Thoracic aorta (tissue), 2 donors: Measurements from ENCODE around the gene CRYGS. TPM values are rescaled to one million over a fixed set of nuclear protein-coding genes. Genes with fewer than 3 reads are reported as not detected.

ENCODE experiments used
- ATAC-seq: fragments of 150-250 bp; one replicate; pipeline ENCODE4 v1.8.0; 2017; ENCODE audit warnings: low read depth; ENCODE audit not compliant: insufficient number of reproducible peaks, low FRiP score
- DNase-seq: peaks from one replicate; pipeline ENCODE4 v3.0.0-alpha.2; 2020; ENCODE audit warnings: low spot score
- H3K27ac ChIP-seq, 2 donors: fragments of 200-600 bp; sonication (generic); 1 replicate in 1 of 2; 2 replicates in 1 of 2; pipeline ENCODE4 v1.5.1; 2016; ENCODE audit warnings: mild to moderate bottlenecking in 2 of 2, moderate library complexity in 2 of 2
- H3K27me3 ChIP-seq: fragments of 200-600 bp; sonication (generic); replicated peaks from 2 replicates; pipeline ENCODE4 v1.6.0; 2016; ENCODE audit warnings: mild to moderate bottlenecking; ENCODE audit not compliant: insufficient read depth
- H3K36me3 ChIP-seq: fragments of 200-600 bp; sonication (generic); one replicate; pipeline ENCODE4 v1.5.1; 2016
- H3K4me1 ChIP-seq, 2 donors: fragments of 200-600 bp; sonication (generic); 1 replicate in 1 of 2; 2 replicates in 1 of 2; pipeline versions ENCODE4 v1.5.1 to v1.6.0; 2016; ENCODE audit warnings: low read depth in 2 of 2, mild to moderate bottlenecking in 1 of 2; ENCODE audit not compliant: control insufficient read depth in 1 of 2
- H3K4me3 ChIP-seq: fragments of 200-600 bp; sonication (generic); 2 replicates; pipeline ENCODE4 v1.5.1; 2016; ENCODE audit warnings: mild to moderate bottlenecking
- H3K9me3 ChIP-seq: fragments of 200-600 bp; sonication (generic); 2 replicates; pipeline ENCODE4 v1.5.1; 2016
- CTCF ChIP-seq: fragments of 200-600 bp; sonication (generic); IDR thresholded peaks from one replicate; pipeline ENCODE4 v1.5.1; 2019; ENCODE audit warnings: antibody characterized with exemption
- total RNA-seq, 2 donors: library from RNA; depleted of rRNA; stranded (reverse); fragments of >200 nt; gene quantifications; one replicate each; pipeline versions ENCODE4 v1.1.0 to v1.2.3, GENCODE V29; 2016

The CRYGS gene
- total RNA-seq, 2 donors from 2014 or later: 3.7 to 4.4 TPM

GRCh38 chr3:186552408-186553031, 8.3 kb upstream of the CRYGS start:
- H3K4me3 ChIP-seq: no peak overlapping the region
- no peak overlapping the region for H3K27ac ChIP-seq
- H3K36me3 ChIP-seq: peaks cover 32% of the 10 kb centered on the region
- no peak for TF ChIP-seq CTCF
- H3K4me1 ChIP-seq: no peaks in the 10 kb centered on the region
- DNase-seq (no peak), ATAC-seq (no peak)
- H3K27me3 ChIP-seq: no peaks in the 10 kb centered on the region
- no peaks in the 10 kb centered on the region for H3K9me3 ChIP-seq

- no peaks in the 10 kb centered on the region for H3K27me3 ChIP-seq
- no peaks in the 10 kb centered on the region for H3K4me1 ChIP-seq
- ATAC-seq (no peak), DNase-seq (no peak)
- H3K36me3 ChIP-seq: peaks cover 27% of the 10 kb centered on the region
- H3K4me3 ChIP-seq: no peak overlapping the region
- H3K9me3 ChIP-seq: no peaks in the 10 kb centered on the region
- TF ChIP-seq CTCF: no peak
- H3K27ac ChIP-seq: no peak overlapping the region
These were observed 7.2 kb upstream of the CRYGS start for GRCh38 chr3:186551387-186551786.

GRCh38 chr3:186549497-186549896, 5.3 kb upstream of the CRYGS start:
- Histone ChIP-seq H3K4me3 (no peak overlapping the region), H3K27ac (no peak overlapping the region), H3K9me3 (no peaks in the 10 kb centered on the region), H3K27me3 (no peaks in the 10 kb centered on the region), H3K36me3 (peaks cover 21% of the 10 kb centered on the region), H3K4me1 (no peaks in the 10 kb centered on the region)
- ATAC-seq (no peak), DNase-seq (no peak)
- TF ChIP-seq CTCF: no peak

- Histone ChIP-seq H3K4me1 (peaks cover 0 to 6% of the 10 kb centered on the region in 2 donors), H3K9me3 (no peaks in the 10 kb centered on the region), H3K4me3 (no peak overlapping the region), H3K36me3 (no peaks in the 10 kb centered on the region), H3K27me3 (no peaks in the 10 kb centered on the region), H3K27ac (no peak overlapping the region)
- TF ChIP-seq CTCF: no peak
- no peak for ATAC-seq
- DNase-seq: no peak
These were observed 3.3 kb downstream of the CRYGS start for GRCh38 chr3:186540835-186541226.

GRCh38 chr3:186540221-186540834, 3.9 kb downstream of the CRYGS start:
- DNase-seq (peak; percentile 45), ATAC-seq (no peak)
- H3K9me3 ChIP-seq: no peaks in the 10 kb centered on the region
- TF ChIP-seq CTCF: peak; percentile 64
- H3K36me3 ChIP-seq: no peaks in the 10 kb centered on the region
- peaks cover 0 to 6% of the 10 kb centered on the region in 2 donors for H3K4me1 ChIP-seq
- no peak overlapping the region for H3K27ac ChIP-seq
- peak overlapping the region; percentile 47 for H3K4me3 ChIP-seq
- H3K27me3 ChIP-seq: no peaks in the 10 kb centered on the region
